Activated CD8-positive, alpha-beta memory T cell treated with anti-CD3 and anti-CD28 coated beads, Interleukin-2, amount 50 U/mL, for 1 hour (primary cell): ENCODE data around the gene ZRANB1.

Experiments used
- DNase-seq: peaks from one replicate; pipeline ENCODE4 v3.0.0-alpha.2; 2020; ENCODE audit errors: extremely low read depth

The ZRANB1 gene

DNA sequence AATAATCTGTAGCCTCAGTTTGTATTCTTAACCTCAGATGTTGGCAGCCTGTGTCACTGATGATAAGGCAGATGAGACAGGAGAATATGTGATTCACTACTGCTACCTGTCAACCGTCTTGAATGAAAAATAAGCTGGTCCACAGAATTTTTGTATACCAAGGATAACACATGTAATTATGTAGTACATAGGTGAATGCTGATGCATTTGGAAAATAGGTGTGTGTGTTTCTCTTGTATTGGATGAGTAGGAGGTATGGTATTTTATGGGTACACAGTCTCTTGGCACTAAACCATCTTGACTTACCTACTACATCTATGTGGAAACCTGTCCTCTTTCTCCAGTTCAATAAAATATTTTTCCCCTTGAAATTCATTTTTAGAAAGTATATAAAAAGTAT is 20.7 kb upstream of the ZRANB1 start:
- no peak for DNase-seq

- no peak for DNase-seq
These were observed 18.2 kb upstream of the ZRANB1 start for GRCh38 chr10:124923684-124924083.

DNA sequence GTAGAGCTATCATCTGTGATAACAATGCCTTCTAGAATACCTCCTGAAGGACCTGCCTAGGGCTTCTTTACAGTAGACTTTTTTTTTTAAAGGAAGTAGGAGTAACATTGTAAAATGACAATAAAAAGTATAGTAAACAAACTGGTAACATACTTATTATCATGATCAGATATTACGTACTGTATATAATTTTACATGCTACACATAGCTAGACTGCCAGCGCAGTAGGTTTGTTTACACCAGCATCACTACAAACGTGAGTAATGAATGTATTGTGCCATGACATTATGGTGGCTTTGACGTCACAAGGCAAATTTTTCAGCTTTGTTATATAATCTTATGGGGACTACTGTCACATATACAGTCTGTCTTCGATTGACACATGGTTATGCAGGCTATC is 15.4 kb upstream of the ZRANB1 start:
- DNase-seq: no peak

DNA sequence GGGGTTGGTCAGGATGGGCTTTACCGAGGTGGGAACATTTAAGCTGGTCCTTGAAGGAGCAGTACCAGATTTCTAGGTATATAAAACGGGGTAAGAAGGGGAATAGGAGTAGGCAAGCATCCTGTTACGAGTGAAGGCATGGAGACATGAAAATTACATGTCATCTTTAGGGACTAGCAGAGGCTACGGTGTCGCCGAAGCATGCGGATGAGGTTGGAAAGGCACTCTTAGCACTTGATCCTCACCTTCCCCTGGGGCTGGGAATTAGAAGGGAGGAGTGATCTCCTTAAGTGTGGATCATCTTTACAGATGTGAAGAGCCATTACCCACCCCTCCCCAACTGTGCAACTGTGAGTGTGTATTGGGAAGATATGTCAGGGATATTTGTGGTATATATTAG is 13.8 kb upstream of the ZRANB1 start:
- DNase-seq: no peak

DNA sequence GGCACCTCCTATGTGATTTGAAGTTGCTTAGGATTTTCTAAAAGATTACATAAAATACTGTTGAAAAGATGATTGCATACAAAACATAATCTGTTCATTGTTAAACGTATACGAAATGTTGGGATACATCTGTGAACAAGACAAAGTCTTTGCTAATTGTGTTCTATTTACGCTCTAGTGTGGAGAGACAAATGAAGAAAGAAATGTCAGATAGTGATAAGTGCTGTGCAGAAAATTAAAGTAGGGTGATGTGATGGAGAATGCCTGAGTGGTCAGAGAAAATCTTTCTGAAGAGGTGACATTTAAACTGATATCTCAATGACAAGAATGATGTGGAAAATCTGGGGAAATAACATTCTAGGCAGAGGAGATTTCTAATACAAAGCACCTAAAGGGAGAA is 13.4 kb upstream of the ZRANB1 start:
- no peak for DNase-seq

DNA sequence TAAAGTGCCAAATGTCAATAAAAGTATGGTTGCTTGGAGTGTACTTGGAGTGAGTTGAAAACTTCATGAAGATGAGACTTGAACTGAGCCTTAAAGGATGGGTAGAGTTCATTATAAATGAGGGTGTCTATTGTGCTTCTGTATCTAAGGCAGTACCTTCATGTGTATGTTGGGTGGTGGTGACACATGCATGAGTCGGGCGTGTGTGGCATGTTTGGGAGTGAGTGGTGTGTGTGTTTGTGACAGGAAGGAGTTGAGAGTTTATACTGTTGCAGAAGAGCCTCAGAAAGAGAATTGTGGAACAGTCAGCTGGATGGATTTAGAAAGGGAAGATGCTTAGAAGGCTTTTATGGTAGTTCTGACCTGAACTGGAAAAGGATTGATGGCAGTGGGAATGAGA is 6.0 kb upstream of the ZRANB1 start:
- no peak for DNase-seq

GRCh38 chr10:124936813-124937212 is 5.1 kb upstream of the ZRANB1 start:
- no peak for DNase-seq

- DNase-seq: no peak
These were observed 2.6 kb upstream of the ZRANB1 start for GRCh38 chr10:124939290-124939689.

DNA sequence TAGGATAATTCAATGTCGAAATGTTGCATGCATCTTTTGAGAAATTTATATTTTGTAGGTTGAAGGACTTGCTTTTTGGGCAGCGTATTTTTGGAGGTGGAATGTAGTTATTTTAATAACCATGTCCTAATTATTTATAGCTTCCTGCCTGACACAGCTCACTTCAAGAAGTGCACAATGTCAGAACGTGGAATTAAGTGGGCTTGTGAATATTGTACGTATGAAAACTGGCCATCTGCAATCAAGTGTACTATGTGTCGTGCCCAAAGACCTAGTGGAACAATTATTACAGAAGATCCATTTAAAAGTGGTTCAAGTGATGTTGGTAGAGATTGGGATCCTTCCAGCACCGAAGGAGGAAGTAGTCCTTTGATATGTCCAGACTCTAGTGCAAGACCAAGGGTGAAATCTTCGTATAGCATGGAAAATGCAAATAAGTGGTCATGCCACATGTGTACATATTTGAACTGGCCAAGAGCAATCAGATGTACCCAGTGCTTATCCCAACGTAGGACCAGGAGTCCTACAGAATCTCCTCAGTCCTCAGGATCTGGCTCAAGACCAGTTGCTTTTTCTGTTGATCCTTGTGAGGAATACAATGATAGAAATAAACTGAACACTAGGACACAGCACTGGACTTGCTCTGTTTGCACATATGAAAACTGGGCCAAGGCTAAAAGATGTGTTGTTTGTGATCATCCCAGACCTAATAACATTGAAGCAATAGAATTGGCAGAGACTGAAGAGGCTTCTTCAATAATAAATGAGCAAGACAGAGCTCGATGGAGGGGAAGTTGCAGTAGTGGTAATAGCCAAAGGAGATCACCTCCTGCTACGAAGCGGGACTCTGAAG is 620 bp downstream of the ZRANB1 start:
- no peak for DNase-seq

- no peak for DNase-seq
These were observed 1.6 kb downstream of the ZRANB1 start for GRCh38 chr10:124943301-124944092.

DNA sequence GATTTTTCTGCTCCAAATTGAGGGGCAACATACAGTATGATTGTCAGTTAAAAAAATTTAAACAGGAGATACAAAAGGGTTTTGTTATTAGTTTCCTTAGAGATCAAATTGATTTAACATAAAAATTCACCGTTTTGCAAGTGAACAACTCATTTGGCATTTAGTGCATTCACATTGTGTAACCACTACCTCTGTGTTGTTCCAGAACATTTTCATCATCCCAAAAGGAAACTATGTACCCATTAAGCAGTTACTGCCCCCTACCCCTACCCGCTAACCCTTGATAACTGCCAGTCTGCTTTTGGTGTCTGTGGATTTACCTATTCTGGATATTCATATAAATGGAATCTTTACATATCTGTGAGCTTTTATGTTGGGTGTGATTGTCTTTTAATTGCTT is 3.1 kb downstream of the ZRANB1 start:
- DNase-seq: no peak

GRCh38 chr10:124946945-124947344 is 5.0 kb downstream of the ZRANB1 start:
- no peak for DNase-seq

DNA sequence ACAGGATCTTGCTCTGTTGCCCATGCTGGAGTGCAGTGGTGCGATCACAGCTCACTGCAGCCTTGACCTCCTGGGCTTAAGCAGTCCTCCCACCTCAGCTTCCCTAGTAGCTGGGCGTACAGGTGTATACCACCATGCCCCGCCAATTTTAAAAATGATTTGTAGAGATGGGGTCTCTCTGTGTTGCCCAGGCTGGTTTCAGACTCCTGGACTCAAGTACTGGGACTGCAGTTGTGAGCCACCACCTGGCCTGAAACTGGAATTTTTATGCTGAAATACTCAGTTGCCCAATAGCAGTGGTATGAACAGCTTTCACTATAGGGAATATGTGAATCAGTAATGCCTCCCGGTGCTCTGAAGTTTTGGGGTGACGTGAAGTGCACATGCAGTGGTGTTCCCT is 7.6 kb downstream of the ZRANB1 start:
- DNase-seq: no peak

DNA sequence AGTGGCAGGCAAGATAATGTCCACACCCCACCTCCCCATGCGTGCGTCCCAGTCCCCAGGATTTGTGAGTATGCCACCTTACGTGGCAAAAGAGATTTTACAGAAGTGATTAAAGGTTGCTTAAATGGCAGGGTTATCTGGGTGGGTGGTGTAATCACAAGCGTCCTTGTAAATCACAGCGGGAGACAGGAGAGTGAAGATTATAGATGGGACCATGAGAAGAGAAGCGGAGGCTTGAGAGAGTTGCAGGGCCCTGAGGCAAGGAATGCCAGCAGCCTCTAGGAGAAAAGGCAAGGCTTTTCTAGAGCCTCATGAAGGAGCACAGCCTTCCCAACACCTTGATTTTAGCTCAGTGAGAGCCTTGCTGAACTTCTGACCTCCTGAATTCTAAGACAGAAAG is 10.2 kb downstream of the ZRANB1 start:
- no peak for DNase-seq

DNA sequence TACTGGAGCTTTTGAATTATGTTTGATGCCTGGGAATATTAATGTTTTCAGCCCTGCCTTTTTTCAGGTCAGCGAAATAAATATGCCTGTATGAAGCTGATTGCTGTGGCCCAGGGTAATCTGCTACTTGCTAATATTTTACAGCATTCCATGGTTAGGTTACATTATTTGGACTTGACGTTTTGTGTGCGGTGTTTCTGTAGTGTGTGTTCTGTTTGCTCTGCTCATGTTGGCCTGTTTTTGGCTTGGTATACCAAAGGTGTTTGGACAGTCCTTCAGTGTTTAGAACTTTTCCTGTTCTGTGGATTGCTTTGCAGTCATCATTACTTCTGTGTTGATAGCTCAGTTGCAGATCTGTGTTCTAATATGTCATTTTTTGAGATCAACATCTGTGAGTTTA is 11.5 kb downstream of the ZRANB1 start:
- no peak for DNase-seq

GRCh38 chr10:124955243-124955642 is 13.3 kb downstream of the ZRANB1 start:
- no peak for DNase-seq

DNA sequence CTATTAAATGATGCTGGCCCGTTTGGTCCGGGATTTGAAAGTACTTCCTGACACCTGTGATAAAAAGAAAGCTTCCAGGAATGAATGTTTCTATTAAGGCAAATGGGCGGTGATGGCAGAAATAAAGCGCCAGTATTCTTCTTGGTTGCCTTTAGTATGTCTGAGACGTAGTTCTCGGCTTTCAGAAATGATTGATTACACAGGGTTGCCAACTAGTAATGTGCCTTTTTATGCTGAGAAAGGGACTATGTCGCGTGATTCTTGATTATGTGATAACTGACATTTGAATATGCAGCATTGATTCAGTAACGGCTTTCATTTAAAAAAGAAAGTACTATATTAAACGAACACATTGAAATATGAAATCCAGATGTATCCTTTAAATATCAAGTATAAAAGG is 13.9 kb downstream of the ZRANB1 start:
- no peak for DNase-seq

DNA sequence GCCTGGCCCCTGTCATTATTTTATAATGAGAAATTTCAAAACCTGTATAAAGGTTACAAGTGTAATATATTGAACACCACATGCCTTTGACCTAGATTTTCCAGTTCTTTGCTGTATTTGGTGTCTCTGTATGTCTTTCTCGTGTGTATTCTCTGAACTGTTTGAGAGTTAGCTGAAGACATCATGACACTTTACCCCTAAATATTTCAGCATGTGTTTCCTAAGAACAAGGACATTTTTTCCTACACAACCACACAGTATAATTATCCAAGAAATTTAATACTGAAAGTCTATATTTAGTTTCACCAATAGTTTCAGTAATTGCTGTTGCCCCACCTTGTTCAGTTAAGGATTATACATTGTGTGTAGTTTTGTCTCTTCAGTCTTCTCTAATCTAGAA is 14.8 kb downstream of the ZRANB1 start:
- no peak for DNase-seq

GRCh38 chr10:124957404-124957947 is 15.6 kb downstream of the ZRANB1 start:
- no peak for DNase-seq

DNA sequence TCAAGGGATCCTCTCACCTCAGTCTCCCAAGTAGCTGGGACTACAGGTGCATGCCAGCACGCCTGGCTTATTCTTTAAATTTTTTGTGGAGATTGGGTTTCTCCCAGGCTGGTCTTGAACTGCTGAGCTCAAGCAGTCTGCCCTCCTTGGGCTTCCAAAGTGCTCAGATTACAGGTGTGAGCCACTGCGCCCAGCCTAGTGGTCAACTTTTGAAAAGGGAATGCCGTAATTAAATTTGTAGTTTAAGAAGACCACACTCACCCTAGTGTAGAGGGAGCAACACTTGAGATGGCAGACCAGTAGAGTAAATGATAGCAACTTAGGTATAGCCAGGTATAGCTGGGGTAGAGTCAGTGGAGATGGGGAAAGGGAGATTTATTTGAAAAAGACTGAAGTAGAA is 17.6 kb downstream of the ZRANB1 start:
- DNase-seq: no peak

DNA sequence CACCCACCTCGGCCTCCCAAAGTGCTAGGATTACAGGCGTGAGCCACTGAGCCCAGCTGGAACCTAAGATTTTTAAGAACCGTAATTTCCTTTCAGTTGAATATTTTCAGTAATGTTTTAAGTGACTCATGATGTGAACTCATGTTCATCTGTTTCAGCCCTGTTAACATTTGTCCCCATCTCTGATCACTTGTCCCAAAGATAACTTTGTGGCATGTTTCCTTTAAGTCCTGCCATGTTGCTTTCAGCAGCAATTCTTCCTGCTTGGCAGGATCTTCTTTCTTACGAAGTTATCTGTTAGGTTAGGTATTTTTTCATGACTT is 19.3 kb downstream of the ZRANB1 start:
- no peak for DNase-seq

- no peak for DNase-seq
These were observed 20.5 kb downstream of the ZRANB1 start for GRCh38 chr10:124962421-124962820.
